Adipocyte (in vitro differentiated cells): ENCODE measurements around the gene CD300H.
A peak's percentile ranks its signal among the peaks of the same experiment; 100 is the strongest.

Experiments used
- DNase-seq: peaks from one replicate; pipeline ENCODE4 v3.0.0-alpha.2; 2015; ENCODE audit warnings: low read depth
- H3K27me3 ChIP-seq: replicated peaks from 2 replicates; pipeline ENCODE4 v1.7.0; 2013; ENCODE audit warnings: mild to moderate bottlenecking, low read length, moderate library complexity; ENCODE audit not compliant: control insufficient read depth, insufficient read depth
- H3K36me3 ChIP-seq: 2 replicates; pipeline ENCODE4 v1.7.0; 2013; ENCODE audit warnings: low read length, mild to moderate bottlenecking, moderate library complexity; ENCODE audit not compliant: control insufficient read depth, insufficient read depth, severe bottlenecking
- H3K4me1 ChIP-seq: 2 replicates; pipeline ENCODE4 v1.7.0; 2013; ENCODE audit warnings: mild to moderate bottlenecking, low read length, moderate library complexity; ENCODE audit not compliant: control insufficient read depth, insufficient read depth
- H3K4me3 ChIP-seq: 2 replicates; pipeline ENCODE4 v1.7.0; 2013; ENCODE audit warnings: mild to moderate bottlenecking, low read length, moderate library complexity
- H3K9ac ChIP-seq: 2 replicates; pipeline ENCODE4 v1.7.0; 2013; ENCODE audit warnings: mild to moderate bottlenecking, low read length, moderate library complexity
- H3K9me3 ChIP-seq: 2 replicates; pipeline ENCODE4 v1.7.0; 2013; ENCODE audit warnings: mild to moderate bottlenecking, low read length, moderate library complexity; ENCODE audit not compliant: control insufficient read depth

CD300H gene

GRCh38 chr17:74567397-74567796 lies at the start of gene CD300H:
Gene CD300H (minus strand): TSS chr17:74567509.
- no peak for DNase-seq
- Histone ChIP-seq H3K4me3 (no peak within 1 kb of the TSS), H3K9ac (no peak within 1 kb of the TSS), H3K27me3 (peaks cover 29% of the 10 kb centered on the region), H3K9me3 (peaks cover 8% of the 10 kb centered on the region), H3K4me1 (peaks cover 24% of the 10 kb centered on the region), H3K36me3 (no peaks in the 10 kb centered on the region)

GRCh38 chr17:74616696-74617095 lies 49.4 kb upstream of the CD300H start:
- Histone ChIP-seq H3K4me3 (no peak overlapping the region), H3K9me3 (no peaks in the 10 kb centered on the region), H3K9ac (no peak overlapping the region), H3K36me3 (no peaks in the 10 kb centered on the region), H3K27me3 (peaks cover 68% of the 10 kb centered on the region), H3K4me1 (no peaks in the 10 kb centered on the region)
- DNase-seq, result no peak

- H3K9ac ChIP-seq, result no peak overlapping the region
- no peak overlapping the region for H3K4me3 ChIP-seq
Observed at GRCh38 chr17:74612046-74612445, 44.7 kb upstream of the CD300H start.

DNA sequence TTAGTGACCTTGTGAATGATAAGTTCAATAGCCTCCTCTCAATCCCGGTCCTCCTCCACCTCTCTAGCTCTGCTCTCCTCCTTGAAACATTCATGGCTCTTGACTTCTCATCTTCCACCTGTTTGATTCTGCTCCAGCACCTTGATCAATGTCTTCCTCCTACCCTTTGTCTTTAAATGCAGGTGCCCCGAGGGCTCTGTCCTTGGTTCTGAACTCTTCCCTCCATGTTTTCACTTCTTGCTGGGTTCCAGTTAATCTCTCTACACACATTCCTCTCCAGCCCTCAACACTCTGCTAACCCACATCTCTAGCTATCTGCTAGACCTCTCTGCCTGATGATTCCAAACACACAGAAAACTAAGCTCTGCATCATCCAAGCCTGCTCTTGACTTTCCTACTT lies 42.8 kb upstream of the CD300H start:
- H3K4me1 ChIP-seq, result peaks cover 7% of the 10 kb centered on the region
- no peaks in the 10 kb centered on the region for H3K36me3 ChIP-seq
- no peak overlapping the region for H3K4me3 ChIP-seq
- H3K9me3 ChIP-seq, result no peaks in the 10 kb centered on the region
- H3K27me3 ChIP-seq, result peaks cover 72% of the 10 kb centered on the region
- no peak overlapping the region for H3K9ac ChIP-seq
- DNase-seq, result no peak

More at GRCh38 chr17:74612046-74612445, 44.7 kb upstream of the CD300H start:
- Histone ChIP-seq H3K27me3 (peaks cover 81% of the 10 kb centered on the region), H3K9me3 (no peaks in the 10 kb centered on the region), H3K4me1 (no peaks in the 10 kb centered on the region), H3K36me3 (no peaks in the 10 kb centered on the region)
- DNase-seq, result no peak

DNA sequence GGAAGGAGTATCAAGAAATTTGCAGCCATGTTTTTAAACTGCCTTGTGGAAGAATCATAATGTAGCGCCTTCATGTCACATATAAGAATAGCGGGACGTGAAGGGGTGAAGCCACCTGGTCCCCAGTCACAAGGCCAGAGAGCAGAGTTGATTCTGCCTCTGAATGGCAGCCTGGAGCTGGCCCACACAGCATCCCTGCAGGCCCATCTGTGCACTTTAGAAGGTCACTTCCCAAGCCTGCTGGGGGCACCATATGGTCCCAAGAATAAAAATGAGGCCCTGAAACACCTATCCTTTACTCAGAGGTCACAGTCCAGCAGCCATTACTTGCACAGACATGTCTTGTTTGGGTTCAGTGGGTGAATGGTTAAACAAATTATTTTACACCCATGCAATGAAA lies 41.2 kb upstream of the CD300H start:
- Histone ChIP-seq H3K27me3 (peaks cover 65% of the 10 kb centered on the region), H3K9me3 (no peaks in the 10 kb centered on the region), H3K36me3 (no peaks in the 10 kb centered on the region), H3K9ac (no peak overlapping the region), H3K4me1 (peaks cover 11% of the 10 kb centered on the region), H3K4me3 (no peak overlapping the region)
- DNase-seq, result no peak

GRCh38 chr17:74607221-74607620 lies 39.9 kb upstream of the CD300H start:
- Histone ChIP-seq H3K9me3 (no peaks in the 10 kb centered on the region), H3K9ac (no peak overlapping the region), H3K4me3 (no peak overlapping the region), H3K4me1 (peaks cover 11% of the 10 kb centered on the region), H3K36me3 (no peaks in the 10 kb centered on the region), H3K27me3 (peaks cover 69% of the 10 kb centered on the region)
- DNase-seq, result no peak

GRCh38 chr17:74606050-74606449 lies 38.7 kb upstream of the CD300H start:
- Histone ChIP-seq H3K4me3 (no peak overlapping the region), H3K36me3 (no peaks in the 10 kb centered on the region), H3K9me3 (no peaks in the 10 kb centered on the region), H3K9ac (no peak overlapping the region), H3K4me1 (peaks cover 11% of the 10 kb centered on the region), H3K27me3 (peaks cover 65% of the 10 kb centered on the region)
- no peak for DNase-seq

DNA sequence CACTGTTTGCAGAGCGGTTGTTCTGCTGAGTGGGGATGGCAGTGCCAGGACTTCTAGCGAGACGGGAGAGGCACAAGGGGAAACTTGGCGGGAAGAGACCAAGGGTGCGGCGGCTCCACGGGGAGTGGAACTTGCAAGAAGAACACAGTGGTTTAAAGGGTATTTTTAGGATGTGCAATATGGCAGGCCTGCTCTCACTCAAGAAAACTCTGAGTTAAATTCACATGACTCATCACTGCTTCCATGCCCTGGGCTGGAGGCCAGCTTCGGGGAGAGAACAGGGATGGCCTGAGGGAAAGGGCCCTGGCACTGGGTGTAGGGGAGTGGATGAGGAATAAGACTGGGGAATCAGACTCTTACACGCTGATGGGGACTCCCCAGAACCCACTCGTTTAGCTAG lies 38.1 kb upstream of the CD300H start:
- H3K27me3 ChIP-seq, result peaks cover 58% of the 10 kb centered on the region
- H3K9ac ChIP-seq, result no peak overlapping the region
- H3K9me3 ChIP-seq, result no peaks in the 10 kb centered on the region
- peaks cover 11% of the 10 kb centered on the region for H3K4me1 ChIP-seq
- peak; percentile 89 for DNase-seq
- H3K36me3 ChIP-seq, result no peaks in the 10 kb centered on the region
- H3K4me3 ChIP-seq, result no peak overlapping the region

DNA sequence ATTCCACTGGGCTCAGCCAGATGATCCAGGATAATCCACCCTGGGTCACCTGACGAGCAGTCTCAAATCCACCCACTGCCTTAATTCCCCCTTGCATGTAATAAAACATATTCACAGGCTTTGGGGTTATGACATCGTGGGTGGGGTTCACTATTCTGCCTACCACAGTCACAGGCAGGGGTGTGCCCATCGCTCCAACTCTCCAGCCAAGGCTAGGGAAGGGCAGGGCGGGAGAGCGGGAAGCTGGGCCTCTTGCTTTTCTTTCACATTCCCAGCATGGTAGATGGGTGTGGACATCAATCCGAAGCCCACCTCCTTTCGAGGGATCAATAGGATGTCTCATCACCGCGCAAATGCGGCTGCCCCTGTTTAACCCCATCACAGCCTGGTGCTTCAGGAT lies 37.5 kb upstream of the CD300H start:
- H3K9me3 ChIP-seq, result no peaks in the 10 kb centered on the region
- no peaks in the 10 kb centered on the region for H3K36me3 ChIP-seq

GRCh38 chr17:74604200-74604599 lies 36.9 kb upstream of the CD300H start:
- Histone ChIP-seq H3K27me3 (peaks cover 54% of the 10 kb centered on the region), H3K4me3 (no peak overlapping the region), H3K4me1 (peaks cover 11% of the 10 kb centered on the region), H3K36me3 (no peaks in the 10 kb centered on the region), H3K9ac (no peak overlapping the region), H3K9me3 (no peaks in the 10 kb centered on the region)
- DNase-seq, result no peak

More for the DNA sequence above, 37.5 kb upstream of the CD300H start:
- Histone ChIP-seq H3K4me3 (no peak overlapping the region), H3K9ac (no peak overlapping the region), H3K4me1 (peaks cover 11% of the 10 kb centered on the region), H3K27me3 (peaks cover 53% of the 10 kb centered on the region)
- no peak for DNase-seq

DNA sequence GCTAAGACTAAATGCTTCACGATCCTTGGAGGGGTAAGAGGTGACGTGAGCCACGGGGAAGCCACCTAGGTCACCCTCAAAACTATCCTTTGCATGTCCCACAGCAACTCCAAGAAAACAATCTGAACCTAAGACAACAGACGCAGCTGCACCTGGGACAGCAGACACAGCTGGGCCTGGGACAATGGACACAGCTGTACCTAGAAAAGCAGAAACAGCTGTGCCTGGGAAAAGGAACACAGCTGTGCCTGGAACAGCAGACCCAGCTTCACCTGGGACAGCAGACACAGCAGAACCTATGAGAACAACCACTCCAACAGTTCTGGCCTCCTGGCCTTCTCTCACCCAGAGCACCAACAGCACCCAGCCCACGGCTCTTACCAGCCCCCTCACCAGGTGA lies 36.4 kb upstream of the CD300H start:
- Histone ChIP-seq H3K27me3 (peaks cover 54% of the 10 kb centered on the region), H3K4me1 (peaks cover 11% of the 10 kb centered on the region), H3K4me3 (no peak overlapping the region), H3K9ac (no peak overlapping the region), H3K36me3 (no peaks in the 10 kb centered on the region), H3K9me3 (no peaks in the 10 kb centered on the region)
- DNase-seq, result no peak

DNA sequence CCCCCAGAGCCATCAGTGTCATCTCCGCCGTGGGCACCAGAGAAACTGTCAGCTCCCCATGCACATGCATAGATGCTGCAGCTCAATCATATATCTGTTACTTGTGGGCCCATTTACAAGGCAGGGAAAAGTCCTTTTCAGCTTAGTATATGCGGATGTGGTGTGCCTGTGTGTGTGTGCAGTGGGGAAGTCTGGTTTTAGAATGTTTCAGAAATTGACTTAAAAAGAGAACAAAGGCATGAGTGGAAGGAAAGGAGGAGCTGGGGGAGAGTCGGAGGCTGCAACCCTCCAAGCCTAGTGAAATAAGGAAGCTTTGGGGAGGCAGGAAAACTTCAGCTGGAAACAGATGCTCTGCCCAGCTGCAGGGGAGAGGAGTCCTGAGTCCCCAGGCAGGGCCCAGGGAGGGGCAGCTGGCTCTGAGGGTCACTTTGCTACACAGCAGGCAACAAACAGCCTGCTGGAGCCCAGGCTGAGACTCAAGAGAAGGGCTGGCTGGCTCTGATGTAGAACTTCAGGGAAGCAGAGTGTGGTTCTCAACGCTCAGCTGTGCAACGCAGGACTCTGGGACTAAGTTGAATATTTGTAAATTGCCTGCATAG lies 35.8 kb upstream of the CD300H start:
- DNase-seq, result no peak
- Histone ChIP-seq H3K4me1 (peaks cover 11% of the 10 kb centered on the region), H3K27me3 (peaks cover 54% of the 10 kb centered on the region), H3K9me3 (no peaks in the 10 kb centered on the region), H3K9ac (no peak overlapping the region), H3K4me3 (no peak overlapping the region), H3K36me3 (no peaks in the 10 kb centered on the region)
